Measurements from ENCODE around the gene ADGRG1.
"Not testable (repeated sequence)": the region's sequence is repeated elsewhere in the genome, so short reads cannot be mapped to it uniquely, and the experiment has no call there.

ADGRG1 gene

DNA sequence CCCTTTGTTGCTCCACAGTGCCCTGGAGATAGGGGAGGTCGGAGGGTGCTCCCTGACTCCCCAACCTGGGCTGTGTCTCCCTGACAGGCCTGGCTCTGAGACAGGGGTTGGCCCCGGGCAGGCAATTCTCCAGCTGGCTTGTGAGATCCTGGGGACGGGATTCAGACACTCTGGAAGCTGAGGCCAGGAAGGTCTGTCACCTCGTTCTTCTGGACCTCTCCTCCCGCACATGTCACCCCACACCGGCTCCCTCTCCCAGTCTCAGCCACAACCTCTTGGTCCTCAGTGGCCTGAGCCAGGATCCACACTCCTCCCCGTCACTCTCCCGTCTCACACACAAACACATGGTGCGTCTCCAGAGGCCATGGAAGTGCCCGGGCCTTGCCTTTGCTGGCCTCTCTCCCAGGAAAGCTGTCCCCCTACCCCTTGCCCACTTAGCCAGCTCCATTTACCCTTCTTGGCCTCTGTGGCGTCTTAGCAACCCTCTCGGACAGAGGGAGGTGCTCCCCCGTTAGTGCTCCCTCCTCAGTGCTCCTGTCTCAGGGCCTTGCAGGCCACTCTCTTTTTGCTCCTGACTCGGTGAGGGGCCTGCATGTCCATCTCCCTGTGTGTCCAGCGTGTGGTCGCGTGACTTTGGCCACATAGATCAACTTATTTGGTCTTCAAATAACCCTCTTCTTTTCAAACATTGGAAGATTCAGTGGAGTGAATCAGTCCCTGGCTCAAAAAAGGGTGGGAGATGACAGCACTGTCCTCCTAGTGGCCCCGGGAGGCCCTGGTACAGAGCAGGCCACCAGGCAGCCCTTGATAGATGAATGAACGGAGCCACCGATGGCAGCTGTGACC, 40.4 kb downstream of the ADGRG1 start:
- DNase-seq, result no peak

GRCh38 chr16:57669476-57670162, 41.2 kb downstream of the ADGRG1 start:
- no peak for DNase-seq

DNA sequence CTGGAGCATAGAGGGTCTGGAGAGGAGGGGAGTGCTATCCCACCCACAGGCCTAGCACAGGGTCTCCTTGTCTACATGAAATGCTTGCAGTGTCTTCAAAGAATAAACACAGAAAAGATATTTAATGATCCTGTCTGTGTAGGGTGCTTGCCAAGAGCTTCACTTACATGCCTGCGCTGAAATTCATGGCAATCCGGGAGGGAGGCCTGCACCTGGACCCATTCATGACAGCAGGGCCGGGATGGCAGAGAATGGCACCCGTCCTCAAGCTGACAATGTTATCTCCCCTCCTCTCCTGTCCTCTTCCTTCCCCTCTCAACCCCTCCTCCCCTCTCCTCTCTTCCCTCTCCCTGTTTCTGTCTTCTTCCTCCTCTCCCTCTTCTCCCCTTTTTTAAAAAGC, 41.8 kb downstream of the ADGRG1 start:
- no peak for DNase-seq

- not testable (repeated sequence) for DNase-seq
Observed at GRCh38 chr16:57671451-57671850, 43.0 kb downstream of the ADGRG1 start.

DNA sequence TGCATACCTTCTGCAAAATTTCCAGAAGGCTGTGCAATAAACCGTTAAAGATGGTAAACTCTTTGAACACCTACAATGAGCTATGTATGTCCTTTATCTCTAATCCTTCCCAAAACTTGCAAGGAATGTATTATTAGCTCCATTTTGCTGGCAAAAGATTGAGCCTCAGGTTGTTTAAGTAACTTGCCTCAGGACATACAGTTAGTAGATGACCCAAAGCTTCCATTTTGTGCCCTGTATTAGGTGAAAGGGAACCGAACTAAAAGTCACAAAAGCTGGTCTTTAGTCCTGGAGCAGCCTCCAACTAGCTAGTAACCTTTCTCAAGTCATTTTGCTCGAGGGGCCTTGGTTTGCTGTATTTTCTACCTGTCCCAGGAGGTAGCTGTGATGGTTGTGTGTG, 44.0 kb downstream of the ADGRG1 start:
- no peak for DNase-seq

DNA sequence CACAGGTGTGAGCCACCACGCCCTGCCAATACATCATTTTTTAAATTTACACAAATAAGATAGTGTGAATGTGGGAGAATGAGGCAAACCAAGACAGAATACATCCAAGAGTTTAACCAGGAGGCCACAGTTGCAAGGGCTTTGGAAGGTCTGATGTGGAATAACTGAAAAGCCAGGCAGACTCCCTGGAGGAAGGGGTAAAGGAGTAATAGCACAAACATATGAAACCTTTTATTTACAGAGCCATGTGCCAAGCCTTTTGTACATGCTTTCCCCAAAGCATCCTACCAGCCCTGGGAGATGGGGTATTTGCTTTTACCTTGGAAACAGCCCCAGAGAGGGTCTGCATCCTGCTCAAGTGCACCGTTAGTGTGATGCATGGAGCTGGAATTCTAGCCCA, 44.4 kb downstream of the ADGRG1 start:
- DNase-seq, result no peak

GRCh38 chr16:57675741-57676551, 47.5 kb downstream of the ADGRG1 start:
- DNase-seq, result no peak

DNA sequence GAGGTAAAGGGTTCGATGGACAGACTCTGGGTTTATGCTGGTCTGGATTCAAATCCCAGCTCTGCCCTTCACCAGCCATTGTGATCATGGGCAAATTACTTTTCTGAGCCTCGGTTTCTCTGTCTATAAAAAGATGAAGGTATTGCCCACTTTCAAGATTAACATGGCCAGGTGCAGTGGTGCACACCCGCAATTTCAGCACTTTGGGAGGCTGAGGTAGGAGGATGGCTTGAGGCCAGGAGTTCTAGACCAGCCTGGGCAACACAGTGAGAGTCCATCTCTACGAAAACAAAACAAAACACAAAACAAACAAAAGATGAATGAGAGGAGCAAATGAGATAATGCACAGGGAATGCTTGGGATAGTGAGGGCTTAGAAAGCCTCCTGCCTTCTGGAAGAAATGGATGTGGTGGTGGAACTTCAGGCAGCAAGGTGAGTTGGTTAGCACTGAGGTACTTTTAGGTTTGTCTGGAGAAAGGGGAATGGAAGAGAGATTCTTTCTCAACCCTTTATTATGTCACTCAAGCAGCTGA, 48.2 kb downstream of the ADGRG1 start:
- no peak for DNase-seq

DNA sequence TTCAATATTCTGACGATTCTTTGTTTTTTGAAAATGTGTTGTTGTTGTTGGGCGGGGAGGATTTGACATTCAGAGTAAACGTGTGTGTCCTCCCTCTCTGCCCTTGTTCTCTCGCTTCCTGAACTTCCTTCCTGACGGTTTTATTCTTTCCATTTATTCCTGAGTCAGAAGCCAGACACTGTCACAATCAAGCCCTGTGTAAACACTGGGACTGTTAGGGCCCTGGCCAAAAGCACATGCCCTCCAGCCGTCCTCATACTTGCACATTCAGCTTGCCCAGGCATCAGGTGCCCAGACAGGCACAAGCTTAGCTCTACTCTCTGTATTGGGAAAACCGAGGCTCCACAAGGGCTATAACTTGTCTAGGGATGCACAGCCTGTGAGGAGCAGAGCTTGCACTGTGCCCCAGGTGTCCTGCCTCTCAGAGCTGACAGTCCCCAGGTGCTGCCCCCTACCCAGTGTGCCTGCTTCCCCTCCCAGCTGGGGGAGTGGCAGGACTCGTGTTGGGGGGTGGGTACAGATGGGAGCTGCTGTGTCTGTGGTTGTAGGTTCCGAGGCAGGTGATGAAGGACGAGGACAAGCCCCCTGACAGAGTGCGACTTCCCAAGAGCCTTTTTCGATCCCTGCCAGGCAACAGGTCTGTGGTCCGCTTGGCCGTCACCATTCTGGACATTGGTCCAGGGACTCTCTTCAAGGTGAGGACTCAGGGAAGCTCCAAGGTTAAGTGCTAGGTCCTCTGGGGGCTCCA, 49.4 kb downstream of the ADGRG1 start:
- DNase-seq, result no peak

DNA sequence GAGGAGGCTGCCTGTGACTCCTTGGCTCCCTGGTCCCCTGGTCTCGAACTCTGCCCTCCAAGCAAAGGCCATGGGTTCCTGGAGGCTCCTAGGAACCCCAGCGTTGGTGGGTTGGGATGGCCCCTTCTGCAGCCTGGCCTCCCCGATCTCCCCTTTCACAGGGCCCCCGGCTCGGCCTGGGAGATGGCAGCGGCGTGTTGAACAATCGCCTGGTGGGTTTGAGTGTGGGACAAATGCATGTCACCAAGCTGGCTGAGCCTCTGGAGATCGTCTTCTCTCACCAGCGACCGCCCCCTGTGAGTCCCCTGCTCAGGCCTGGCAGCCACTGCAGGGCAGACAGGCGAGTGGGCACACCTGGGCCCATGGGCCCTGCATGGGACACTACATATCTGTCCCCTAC, 50.6 kb downstream of the ADGRG1 start:
- DNase-seq, result no peak

DNA sequence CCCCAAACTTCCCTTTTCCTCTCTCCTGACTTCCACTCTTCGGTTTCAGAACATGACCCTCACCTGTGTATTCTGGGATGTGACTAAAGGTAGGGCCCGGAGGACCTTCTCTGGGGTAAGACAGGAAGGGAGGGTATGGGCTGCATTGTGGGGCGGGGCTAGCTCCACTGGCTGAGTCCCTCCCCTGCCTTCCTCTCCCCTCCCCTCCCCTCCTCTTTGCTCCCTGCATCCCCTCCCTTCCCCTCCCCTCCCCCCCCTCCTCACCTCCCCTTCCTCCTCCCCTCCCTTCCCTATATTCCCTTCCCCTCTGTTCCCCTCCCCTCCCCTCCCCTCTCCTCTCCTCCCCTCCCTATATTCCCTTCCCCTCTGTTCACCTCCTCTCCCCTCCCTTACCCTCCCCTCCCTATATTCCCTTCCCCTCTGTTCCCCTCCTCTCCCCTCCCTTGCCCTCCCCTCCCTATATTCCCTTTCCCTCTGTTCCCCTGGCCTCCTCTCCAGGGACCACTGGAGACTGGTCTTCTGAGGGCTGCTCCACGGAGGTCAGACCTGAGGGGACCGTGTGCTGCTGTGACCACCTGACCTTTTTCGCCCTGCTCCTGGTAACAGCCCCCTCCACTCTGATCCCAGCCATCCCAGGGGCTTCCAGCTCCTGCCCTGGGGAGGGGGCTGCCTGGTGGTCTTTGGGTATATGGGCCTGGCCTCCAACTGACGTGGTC, 51.5 kb downstream of the ADGRG1 start:
- no peak for DNase-seq

GRCh38 chr16:57680842-57681375, 52.5 kb downstream of the ADGRG1 start:
- DNase-seq, result no peak

GRCh38 chr16:57681950-57682728, 53.7 kb downstream of the ADGRG1 start:
- DNase-seq, result no peak

DNA sequence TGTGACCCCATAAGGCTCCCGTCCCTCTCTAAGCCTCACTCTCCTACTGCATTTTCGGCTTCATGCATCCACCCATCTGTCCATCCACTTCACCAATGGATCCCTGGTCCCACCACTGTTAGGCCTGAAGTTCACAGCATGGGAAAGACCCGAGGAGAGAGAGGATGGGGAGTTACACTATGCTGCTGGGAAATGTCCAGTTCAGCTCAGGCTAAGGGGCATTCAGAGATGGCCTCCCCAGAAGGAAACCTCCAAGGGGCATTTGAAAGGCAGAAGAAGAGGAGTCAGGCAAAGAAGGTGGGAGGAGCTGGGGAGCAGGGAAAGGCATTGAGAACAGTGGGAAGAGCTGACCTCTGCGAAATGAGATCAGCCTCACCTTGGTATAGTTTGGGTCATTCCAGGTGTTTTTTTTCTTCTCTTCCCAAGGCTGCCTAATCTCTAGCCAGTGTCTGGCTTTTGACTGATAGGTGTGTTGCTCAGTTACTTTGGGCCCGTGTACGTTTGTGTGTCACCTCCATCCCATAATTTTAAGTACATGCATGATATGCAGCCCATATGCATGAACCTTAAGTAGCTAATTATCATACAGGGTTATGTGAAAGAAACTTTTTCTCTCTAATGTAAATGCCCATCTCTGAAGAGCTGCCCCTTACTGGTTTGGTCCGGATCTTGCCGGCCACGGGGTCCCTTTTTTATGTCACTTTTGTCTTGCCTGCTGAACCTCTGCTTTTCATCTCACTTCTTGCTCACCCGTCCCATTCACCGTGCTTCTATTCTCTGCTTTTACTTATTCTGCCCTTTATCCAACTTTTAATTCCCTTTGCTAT, 54.6 kb downstream of the ADGRG1 start:
- DNase-seq, result no peak

- DNase-seq, result no peak
Observed at GRCh38 chr16:57683636-57684545, 55.5 kb downstream of the ADGRG1 start.

DNA sequence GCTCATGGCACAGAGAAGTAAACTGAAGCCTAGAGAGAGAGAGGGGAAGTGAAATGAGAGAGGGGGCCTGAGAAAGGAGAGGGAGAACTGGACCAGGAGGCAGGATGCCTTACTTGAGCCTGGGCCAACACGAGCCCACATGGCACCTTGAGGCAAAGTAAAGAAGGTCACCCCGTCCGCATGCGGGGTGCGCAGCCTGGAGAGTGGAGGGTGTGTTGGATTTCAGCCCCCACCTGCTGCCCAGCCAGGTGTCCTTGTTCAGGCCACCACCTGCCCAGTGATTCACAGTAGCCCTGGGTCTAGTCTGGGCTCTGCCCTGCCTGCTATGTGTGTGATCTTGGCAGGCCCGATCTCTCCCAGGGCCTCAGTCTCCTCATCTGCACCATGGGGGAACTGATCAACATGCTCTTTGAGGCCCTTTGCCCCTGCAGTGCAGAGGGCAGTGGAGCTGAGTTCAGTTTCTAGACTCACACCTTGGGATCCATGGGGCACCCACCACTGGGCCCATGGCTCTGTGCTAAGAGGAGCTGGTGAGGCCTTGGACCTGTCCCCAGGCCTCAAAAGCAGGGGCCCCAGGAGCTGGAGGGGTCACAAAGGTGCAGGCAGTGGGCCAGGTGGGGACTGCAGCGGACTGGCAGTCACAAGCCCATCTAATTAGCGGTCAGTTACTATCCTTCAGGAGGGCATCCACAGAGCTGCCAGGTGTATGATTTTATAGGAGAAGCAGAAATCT, 56.4 kb downstream of the ADGRG1 start:
- DNase-seq, result no peak

- no peak for DNase-seq
Observed at GRCh38 chr16:57685633-57686032, 57.2 kb downstream of the ADGRG1 start.

GRCh38 chr16:57686577-57686976, 58.1 kb downstream of the ADGRG1 start:
- no peak for DNase-seq

Data from KG1 (cell line).